Esophagus (tissue), 2 donors: ENCODE data around the gene NYNRIN. TPM values are rescaled to one million over a fixed set of nuclear protein-coding genes. Genes with fewer than 3 reads are reported as not detected.
"Not testable (repeated sequence)": the region's sequence is repeated elsewhere in the genome, so short reads cannot be mapped to it uniquely, and the experiment has no call there.

Source experiments
- H3K27ac ChIP-seq, 2 donors: one replicate each; pipeline ENCODE4 v1.5.1; 2013; ENCODE audit warnings: low read depth in 2 of 2, mild to moderate bottlenecking in 2 of 2, inconsistent platforms in 1 of 2, low read length in 1 of 2, moderate library complexity in 1 of 2
- H3K27me3 ChIP-seq, 2 donors: one replicate each; pipeline ENCODE4 v1.6.1; 2013; ENCODE audit warnings: low read length in 2 of 2, control low read depth in 1 of 2, mild to moderate bottlenecking in 1 of 2; ENCODE audit not compliant: insufficient read depth in 2 of 2, control insufficient read depth in 1 of 2
- H3K36me3 ChIP-seq, 2 donors: one replicate each; pipeline ENCODE4 v1.6.1; 2013; ENCODE audit warnings: low read length in 1 of 2; ENCODE audit not compliant: control insufficient read depth in 2 of 2, insufficient read depth in 2 of 2
- H3K4me1 ChIP-seq, 2 donors: one replicate each; pipeline ENCODE4 v1.6.1; 2013; ENCODE audit warnings: low read length in 1 of 2; ENCODE audit not compliant: control insufficient read depth in 2 of 2, insufficient read depth in 2 of 2
- H3K4me3 ChIP-seq, 2 donors: one replicate each; pipeline ENCODE4 v1.5.1; 2013; ENCODE audit warnings: low read length in 2 of 2, mild to moderate bottlenecking in 2 of 2, low read depth in 1 of 2, moderate library complexity in 1 of 2
- H3K9me3 ChIP-seq, 2 donors: one replicate each; pipeline ENCODE4 v1.6.1; 2013; ENCODE audit warnings: mild to moderate bottlenecking in 2 of 2, low read depth in 1 of 2, low read length in 1 of 2, moderate library complexity in 1 of 2; ENCODE audit not compliant: control insufficient read depth in 2 of 2, insufficient read depth in 1 of 2
- WGBS, 2 donors: extraction: QIAGEN DNeasy Blood & Tissue Kit; methylation state at CpG; one replicate each; pipeline ENCODE4 v1.1.7; 2013; 5-methylcytosine and 5-hydroxymethylcytosine counted together
- polyA plus RNA-seq, 2 donors: library from polyadenylated mRNA; stranded (reverse); fragments of 200-250 nt; gene quantifications; one replicate each; pipeline ENCODE4 v1.2.3, GENCODE V29; 2013
- donor health status: healthy with polysubstance abuse.
- donor health status: Bipolar disorder and iron deficiency.

Gene NYNRIN
- polyA plus RNA-seq, 2 donors = 4.8 to 5.6 TPM

GRCh38 chr14:24378327-24378726 lies 20.5 kb upstream of the NYNRIN start:
- peaks cover 0 to 2% of the 10 kb centered on the region in 2 donors for H3K36me3 ChIP-seq
- H3K27ac ChIP-seq = peak overlapping the region; percentile 13 to 15
- WGBS, 2 donors = 55 to 71% methylated on average over 3 of the region's 3 CpGs
- H3K4me1 ChIP-seq = peaks cover 3 to 9% of the 10 kb centered on the region in 2 donors
- no peak overlapping the region for H3K4me3 ChIP-seq
- H3K9me3 ChIP-seq = no peaks in the 10 kb centered on the region
- H3K27me3 ChIP-seq = no peaks in the 10 kb centered on the region

GRCh38 chr14:24378981-24379906 lies 19.6 kb upstream of the NYNRIN start:
- H3K4me3 ChIP-seq = no peak overlapping the region
- H3K27me3 ChIP-seq = no peaks in the 10 kb centered on the region
- 51 to 66% methylated on average over 7 of the region's 7 CpGs for WGBS, 2 donors
- H3K27ac ChIP-seq = peak overlapping the region; percentile 13 to 20
- peaks cover 3 to 9% of the 10 kb centered on the region in 2 donors for H3K4me1 ChIP-seq
- H3K36me3 ChIP-seq = peaks cover 0 to 2% of the 10 kb centered on the region in 2 donors
- no peaks in the 10 kb centered on the region for H3K9me3 ChIP-seq

GRCh38 chr14:24379907-24380730 lies 18.7 kb upstream of the NYNRIN start:
- Histone ChIP-seq H3K27ac (no peak overlapping the region), H3K4me1 (peaks cover 3 to 9% of the 10 kb centered on the region in 2 donors), H3K36me3 (peaks cover 0 to 2% of the 10 kb centered on the region in 2 donors), H3K9me3 (no peaks in the 10 kb centered on the region), H3K4me3 (no peak overlapping the region), H3K27me3 (no peaks in the 10 kb centered on the region)
- 77% methylated on average over 15 of the region's 15 CpGs for WGBS, 2 donors

GRCh38 chr14:24381363-24382063 lies 17.3 kb upstream of the NYNRIN start:
- Histone ChIP-seq H3K27ac (no peak overlapping the region), H3K4me1 (peaks cover under 1 to 9% of the 10 kb centered on the region in 2 donors)
- 60 to 67% methylated on average over 8 of the region's 8 CpGs for WGBS, 2 donors

GRCh38 chr14:24382064-24382371 lies 16.8 kb upstream of the NYNRIN start:
- no peaks in the 10 kb centered on the region for H3K36me3 ChIP-seq
- H3K27ac ChIP-seq = no peak overlapping the region
- H3K4me1 ChIP-seq = peaks cover 0 to 9% of the 10 kb centered on the region in 2 donors
- no peaks in the 10 kb centered on the region for H3K27me3 ChIP-seq
- 35 to 59% methylated on average over 4 of the region's 4 CpGs for WGBS, 2 donors
- no peaks in the 10 kb centered on the region for H3K9me3 ChIP-seq
- H3K4me3 ChIP-seq = no peak overlapping the region

More at GRCh38 chr14:24381363-24382063, 17.3 kb upstream of the NYNRIN start:
- Histone ChIP-seq H3K36me3 (no peaks in the 10 kb centered on the region), H3K4me3 (no peak overlapping the region), H3K27me3 (no peaks in the 10 kb centered on the region), H3K9me3 (no peaks in the 10 kb centered on the region)

GRCh38 chr14:24384169-24384568 lies 14.6 kb upstream of the NYNRIN start:
- WGBS, 2 donors = 80 to 88% methylated on average over 4 of the region's 4 CpGs

GRCh38 chr14:24385524-24385923 lies 13.3 kb upstream of the NYNRIN start:
- Histone ChIP-seq H3K36me3 (no peaks in the 10 kb centered on the region), H3K4me3 (no peak overlapping the region), H3K9me3 (no peaks in the 10 kb centered on the region), H3K27ac (no peak overlapping the region), H3K27me3 (no peaks in the 10 kb centered on the region), H3K4me1 (no peaks in the 10 kb centered on the region)
- WGBS, 2 donors = 80 to 82% methylated on average over 4 of the region's 4 CpGs

More at GRCh38 chr14:24384169-24384568, 14.6 kb upstream of the NYNRIN start:
- Histone ChIP-seq H3K9me3 (no peaks in the 10 kb centered on the region), H3K27ac (no peak overlapping the region), H3K4me3 (no peak overlapping the region), H3K27me3 (no peaks in the 10 kb centered on the region), H3K36me3 (no peaks in the 10 kb centered on the region), H3K4me1 (no peaks in the 10 kb centered on the region)

GRCh38 chr14:24387009-24387345 lies 11.8 kb upstream of the NYNRIN start:
- no peak overlapping the region for H3K4me3 ChIP-seq
- 87 to 88% methylated on average over 2 of the region's 2 CpGs for WGBS, 2 donors
- H3K9me3 ChIP-seq = no peaks in the 10 kb centered on the region
- H3K27ac ChIP-seq = no peak overlapping the region
- H3K27me3 ChIP-seq = no peaks in the 10 kb centered on the region
- H3K36me3 ChIP-seq = no peaks in the 10 kb centered on the region
- H3K4me1 ChIP-seq = peaks cover 3 to 4% of the 10 kb centered on the region in 2 donors

- H3K36me3 ChIP-seq, H3K9me3 ChIP-seq, H3K27ac ChIP-seq, H3K27me3 ChIP-seq, H3K4me3 ChIP-seq, H3K4me1 ChIP-seq: not testable (repeated sequence)
- WGBS, 2 donors = 87 to 90% methylated on average over 5 of the region's 5 CpGs
These were observed 11.2 kb upstream of the NYNRIN start for GRCh38 chr14:24387579-24387978.
